Trophoblast cell (in vitro differentiated cells and primary cell): ENCODE results near the gene NELFA.

Source experiments
- DNase-seq, 2 donors: peaks; one replicate each; pipeline ENCODE4 v3.0.0-alpha.2; 2016
- H2AFZ ChIP-seq: 2 replicates; pipeline ENCODE4 v1.6.1; 2013; ENCODE audit warnings: low read length, moderate library complexity, mild to moderate bottlenecking; ENCODE audit not compliant: insufficient read depth, poor library complexity
- H2AK5ac ChIP-seq: 2 replicates; pipeline ENCODE4 v1.6.1; 2013; ENCODE audit warnings: mild to moderate bottlenecking, low read length
- H2BK120ac ChIP-seq: 2 replicates; pipeline ENCODE4 v1.6.1; 2013; ENCODE audit warnings: low read length, mild to moderate bottlenecking, moderate library complexity; ENCODE audit not compliant: insufficient read depth, poor library complexity
- H2BK12ac ChIP-seq: 2 replicates; pipeline ENCODE4 v1.6.1; 2013; ENCODE audit warnings: mild to moderate bottlenecking, low read length, moderate library complexity
- H2BK5ac ChIP-seq: 2 replicates; pipeline ENCODE4 v1.6.1; 2013; ENCODE audit warnings: low read length, low read depth, moderate library complexity, mild to moderate bottlenecking; ENCODE audit not compliant: poor library complexity
- H3K14ac ChIP-seq: 2 replicates; pipeline ENCODE4 v1.6.1; 2013; ENCODE audit warnings: mild to moderate bottlenecking, low read length
- H3K18ac ChIP-seq: 2 replicates; pipeline ENCODE4 v1.6.1; 2013; ENCODE audit warnings: mild to moderate bottlenecking, low read length
- H3K23ac ChIP-seq: 2 replicates; pipeline ENCODE4 v1.6.1; 2013; ENCODE audit warnings: low read length
- H3K27ac ChIP-seq: 2 replicates; pipeline ENCODE4 v1.5.1; 2013; ENCODE audit warnings: low read depth, mild to moderate bottlenecking, inconsistent platforms, low read length, moderate library complexity
- H3K27me3 ChIP-seq: 2 replicates; pipeline ENCODE4 v1.6.1; 2013; ENCODE audit warnings: inconsistent platforms, mild to moderate bottlenecking, low read length, moderate library complexity; ENCODE audit not compliant: insufficient read depth
- H3K36me3 ChIP-seq, 2 experiments: 1 replicate in 1 of 2; 2 replicates in 1 of 2; pipeline ENCODE4 v1.6.1; 2013; ENCODE audit warnings: low read length in 2 of 2, mild to moderate bottlenecking in 2 of 2, moderate library complexity in 1 of 2; ENCODE audit not compliant: insufficient read depth in 2 of 2, control insufficient read depth in 1 of 2
- H3K4ac ChIP-seq: 2 replicates; pipeline ENCODE4 v1.6.1; 2013; ENCODE audit warnings: low read depth, mild to moderate bottlenecking, low read length, moderate library complexity
- H3K4me1 ChIP-seq, 2 experiments: 1 replicate in 1 of 2; 2 replicates in 1 of 2; pipeline ENCODE4 v1.6.1; 2013; ENCODE audit warnings: low read length in 2 of 2, mild to moderate bottlenecking in 2 of 2, moderate library complexity in 1 of 2; ENCODE audit not compliant: insufficient read depth in 2 of 2, control insufficient read depth in 1 of 2
- H3K4me2 ChIP-seq: 2 replicates; pipeline ENCODE4 v1.6.1; 2013; ENCODE audit warnings: inconsistent platforms, mild to moderate bottlenecking, low read length, moderate library complexity
- H3K4me3 ChIP-seq: 2 replicates; pipeline ENCODE4 v1.5.1; 2013; ENCODE audit warnings: mild to moderate bottlenecking, low read depth, low read length, inconsistent platforms
- H3K79me1 ChIP-seq: one replicate; pipeline ENCODE4 v1.6.1; 2013; ENCODE audit warnings: low read length
- H3K79me2 ChIP-seq: 2 replicates; pipeline ENCODE4 v1.6.1; 2013; ENCODE audit warnings: low read length, mild to moderate bottlenecking; ENCODE audit not compliant: control insufficient read depth, insufficient read depth, poor library complexity
- H3K9ac ChIP-seq: 2 replicates; pipeline ENCODE4 v1.6.1; 2013; ENCODE audit warnings: mild to moderate bottlenecking, low read length
- H3K9me3 ChIP-seq: 2 replicates; pipeline ENCODE4 v1.6.1; 2013; ENCODE audit warnings: low read depth, mild to moderate bottlenecking, control low read depth, inconsistent platforms, low read length; ENCODE audit not compliant: insufficient read depth
- H4K12ac ChIP-seq: 2 replicates; pipeline ENCODE4 v1.6.1; 2013; ENCODE audit warnings: low read depth, mild to moderate bottlenecking, low read length, moderate library complexity
- H4K8ac ChIP-seq: 2 replicates; pipeline ENCODE4 v1.6.1; 2013; ENCODE audit warnings: low read depth, mild to moderate bottlenecking, low read length, moderate library complexity
- H4K91ac ChIP-seq: one replicate; pipeline ENCODE4 v1.6.1; 2013; ENCODE audit warnings: low read depth, mild to moderate bottlenecking, low read length, moderate library complexity
- WGBS: extraction: QIAGEN DNeasy Blood & Tissue Kit; methylation state at CpG from one replicate; pipeline ENCODE4 v1.1.7; 2013; ENCODE audit warnings: missing lambda C conversion rate; ENCODE audit not compliant: insufficient read length, insufficient coverage; ENCODE audit errors: extremely low coverage; 5-methylcytosine and 5-hydroxymethylcytosine counted together

NELFA gene

DNA sequence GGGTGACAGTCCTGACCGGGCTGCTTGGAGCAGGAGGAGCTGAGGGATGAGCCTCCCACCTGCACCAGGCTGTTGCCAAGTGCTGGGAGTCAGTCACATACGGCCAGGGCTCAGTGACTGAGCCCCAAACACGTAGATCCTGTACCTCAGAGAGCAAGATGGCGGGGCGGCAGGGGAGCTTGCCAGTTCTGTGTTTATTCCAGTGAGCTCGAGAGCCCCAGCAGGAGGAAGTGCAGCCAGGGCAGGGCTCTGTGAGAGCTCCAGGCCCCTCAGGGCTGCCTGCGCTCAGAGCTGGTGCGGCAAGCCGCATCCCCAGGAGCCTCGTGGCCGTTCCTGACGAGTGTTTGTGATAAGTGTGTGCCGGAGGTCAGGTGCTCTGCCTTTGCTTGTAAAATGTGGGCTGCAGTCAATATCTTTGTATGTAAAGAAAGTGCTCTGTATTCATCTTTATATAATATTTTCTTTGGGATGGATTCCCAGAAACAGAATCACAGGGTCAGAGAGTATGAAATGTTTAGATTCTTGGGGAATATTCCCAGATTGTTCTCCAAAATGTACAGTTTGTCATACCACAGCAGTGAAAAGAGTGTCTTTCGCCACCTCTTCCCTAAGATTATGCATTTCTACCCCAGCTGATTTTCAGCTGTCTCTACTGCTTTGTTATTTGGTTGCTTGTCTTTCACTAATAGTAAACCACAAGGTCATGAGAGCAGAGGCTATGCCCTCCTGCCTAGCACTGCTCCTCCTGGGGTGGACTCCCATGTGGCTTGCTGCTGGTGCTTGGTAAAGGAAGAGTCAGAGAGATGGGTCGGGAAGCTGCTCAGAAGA is 50.3 kb downstream of the NELFA start:
- Histone ChIP-seq H2AK5ac (no peak overlapping the region), H3K14ac (no peak overlapping the region), H3K79me1 (no peaks in the 10 kb centered on the region), H3K27me3 (no peaks in the 10 kb centered on the region), H4K8ac (no peak overlapping the region), H3K36me3 (peaks cover 43 to 51% of the 10 kb centered on the region in 2 experiments), H2BK5ac (no peak overlapping the region), H3K9ac (no peak overlapping the region), H3K9me3 (peaks cover 2% of the 10 kb centered on the region), H2BK12ac (no peak overlapping the region), H2AFZ (no peak overlapping the region), H3K4me3 (no peak overlapping the region), H3K4ac (no peak overlapping the region), H3K79me2 (no peaks in the 10 kb centered on the region), H3K27ac (no peak overlapping the region), H3K18ac (no peak overlapping the region), H3K4me1 (peaks cover 0 to 4% of the 10 kb centered on the region in 2 experiments), H3K23ac (no peak overlapping the region), H3K4me2 (no peak overlapping the region), H2BK120ac (no peak overlapping the region), H4K91ac (no peak overlapping the region), H4K12ac (no peak overlapping the region)
- no peak for DNase-seq
- WGBS: no CpG with 5 or more reads among the region's 15 CpGs

DNA sequence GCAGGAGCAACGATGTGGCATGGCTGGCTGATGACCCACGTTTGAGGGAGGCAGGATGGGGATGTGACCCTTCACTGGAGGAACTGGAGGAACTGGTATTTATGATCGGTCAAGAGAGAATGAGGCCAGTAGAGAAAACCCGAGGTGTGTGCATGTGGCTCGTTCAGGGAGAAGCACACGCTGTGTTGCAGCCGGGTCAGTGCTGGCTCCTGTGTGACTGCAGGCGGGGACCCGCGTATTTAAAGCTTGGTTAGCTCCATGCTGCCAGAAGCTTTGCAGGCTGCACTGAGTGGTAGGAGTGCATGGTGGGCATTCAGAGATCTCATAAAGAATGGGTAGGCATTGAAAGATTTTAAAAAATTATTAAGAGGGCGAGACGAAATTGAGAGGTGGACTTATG is 52.1 kb downstream of the NELFA start:
- Histone ChIP-seq H3K27me3 (no peaks in the 10 kb centered on the region), H3K79me1 (no peaks in the 10 kb centered on the region), H3K18ac (no peak overlapping the region), H3K14ac (no peak overlapping the region), H3K9ac (no peak overlapping the region), H3K9me3 (peaks cover 2% of the 10 kb centered on the region), H3K4ac (no peak overlapping the region), H2AFZ (no peak overlapping the region), H4K12ac (no peak overlapping the region), H2BK12ac (no peak overlapping the region), H3K27ac (no peak overlapping the region), H3K4me1 (peaks cover 0 to 4% of the 10 kb centered on the region in 2 experiments), H3K79me2 (no peaks in the 10 kb centered on the region), H3K23ac (peak overlapping the region; percentile 42), H4K8ac (no peak overlapping the region), H4K91ac (no peak overlapping the region), H3K4me2 (no peak overlapping the region), H3K36me3 (peaks cover 48 to 59% of the 10 kb centered on the region in 2 experiments), H2BK5ac (no peak overlapping the region), H2AK5ac (no peak overlapping the region), H3K4me3 (peak overlapping the region; percentile 37), H2BK120ac (no peak overlapping the region)
- 100% methylated on average over 2 of the region's 12 CpGs for WGBS
- no peak for DNase-seq

DNA sequence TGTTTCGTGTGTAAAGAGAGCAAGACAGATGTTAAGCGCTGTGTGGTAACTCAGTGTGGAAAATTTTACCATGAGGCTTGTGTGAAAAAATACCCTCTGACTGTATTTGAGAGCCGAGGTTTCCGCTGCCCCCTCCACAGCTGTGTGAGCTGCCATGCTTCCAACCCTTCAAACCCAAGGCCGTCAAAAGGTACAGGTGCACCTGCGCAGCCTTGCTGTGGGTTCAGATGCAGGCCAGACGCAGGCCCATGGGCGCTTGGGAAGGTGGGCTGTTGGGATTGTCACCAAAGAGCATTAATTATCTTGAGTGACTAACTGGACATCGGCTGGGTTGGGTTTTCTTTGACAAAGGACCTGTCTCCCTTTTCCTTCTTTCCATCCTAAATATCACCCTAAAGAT is 55.4 kb downstream of the NELFA start:
- no peak overlapping the region for H3K18ac ChIP-seq
- H3K4me1 ChIP-seq: peaks cover 0 to 4% of the 10 kb centered on the region in 2 experiments
- no peak overlapping the region for H3K14ac ChIP-seq
- H4K91ac ChIP-seq: no peak overlapping the region
- H4K12ac ChIP-seq: no peak overlapping the region
- no peak overlapping the region for H4K8ac ChIP-seq
- H2AK5ac ChIP-seq: no peak overlapping the region
- no peak overlapping the region for H2BK120ac ChIP-seq
- no peak overlapping the region for H3K4me2 ChIP-seq
- H3K9ac ChIP-seq: no peak overlapping the region
- H3K36me3 ChIP-seq: peaks cover 35 to 42% of the 10 kb centered on the region in 2 experiments
- no peaks in the 10 kb centered on the region for H3K27me3 ChIP-seq
- H3K4me3 ChIP-seq: no peak overlapping the region
- H3K79me1 ChIP-seq: no peaks in the 10 kb centered on the region
- H3K4ac ChIP-seq: no peak overlapping the region
- WGBS: no CpG with 5 or more reads among the region's 9 CpGs
- H3K79me2 ChIP-seq: no peaks in the 10 kb centered on the region
- no peak overlapping the region for H3K27ac ChIP-seq
- H3K23ac ChIP-seq: no peak overlapping the region
- DNase-seq: no peak
- H2BK12ac ChIP-seq: no peak overlapping the region
- peaks cover 2% of the 10 kb centered on the region for H3K9me3 ChIP-seq
- no peak overlapping the region for H2BK5ac ChIP-seq
- H2AFZ ChIP-seq: no peak overlapping the region

DNA sequence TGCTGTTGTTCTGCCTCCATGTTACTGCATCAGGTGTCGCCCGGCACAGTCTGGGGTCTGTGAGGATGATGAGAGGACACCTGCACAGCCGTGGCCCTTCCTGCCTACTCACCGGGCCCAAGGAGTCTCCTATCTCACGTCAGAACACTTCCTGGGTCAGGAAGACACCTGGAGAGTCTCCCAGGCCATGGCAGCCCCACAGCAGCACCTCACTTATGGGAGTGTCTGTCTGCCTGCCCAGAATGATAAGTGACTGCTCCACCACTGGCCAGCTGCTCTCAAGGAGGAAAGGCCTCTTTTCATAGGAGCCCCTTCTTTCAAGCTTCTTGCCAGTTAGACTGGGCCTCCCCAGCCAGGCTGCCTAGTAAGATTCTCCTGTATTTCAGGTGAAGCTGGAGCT is 56.1 kb downstream of the NELFA start:
- Histone ChIP-seq H2AFZ (no peak overlapping the region), H3K9ac (no peak overlapping the region), H4K91ac (no peak overlapping the region), H3K4me1 (peaks cover 0 to 4% of the 10 kb centered on the region in 2 experiments), H3K14ac (no peak overlapping the region), H3K4ac (no peak overlapping the region), H3K4me2 (no peak overlapping the region), H3K27me3 (no peaks in the 10 kb centered on the region), H2AK5ac (no peak overlapping the region), H3K18ac (no peak overlapping the region), H3K4me3 (no peak overlapping the region), H3K27ac (no peak overlapping the region), H2BK5ac (no peak overlapping the region), H3K9me3 (peaks cover 2% of the 10 kb centered on the region), H2BK120ac (no peak overlapping the region), H3K79me2 (no peaks in the 10 kb centered on the region), H2BK12ac (no peak overlapping the region), H4K8ac (no peak overlapping the region), H3K79me1 (no peaks in the 10 kb centered on the region), H3K23ac (no peak overlapping the region), H3K36me3 (peaks cover 29 to 42% of the 10 kb centered on the region in 2 experiments), H4K12ac (no peak overlapping the region)
- no peak for DNase-seq
- no CpG with 5 or more reads among the region's 5 CpGs for WGBS
